UCSD-AML1 (cell line): Measurements from ENCODE around the gene MAP3K2.

ENCODE experiments used
- DNase-seq: peaks from one replicate; lab custom pipeline; 2025; ENCODE audit not compliant: unreplicated experiment; lab: John Stamatoyannopoulos, UW

The MAP3K2 gene

DNA sequence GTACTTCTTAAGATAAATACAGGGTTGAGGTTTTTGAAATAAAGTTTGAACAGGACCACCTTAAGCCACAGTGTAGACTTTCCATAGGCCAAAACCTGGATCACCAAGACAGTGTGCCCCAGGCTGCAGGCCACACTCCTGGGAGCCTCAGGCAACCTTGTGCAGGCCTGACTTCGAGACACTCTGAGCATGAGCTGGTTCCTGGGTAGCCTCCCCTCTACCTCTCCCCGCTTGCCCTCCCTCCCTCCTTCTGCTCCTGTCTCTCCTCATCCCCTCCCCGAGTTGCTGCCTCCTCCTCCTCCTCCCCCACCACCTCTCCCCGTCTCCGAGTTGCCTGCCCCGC lies 19.9 kb upstream of the MAP3K2 start:
- no peak for DNase-seq

DNA sequence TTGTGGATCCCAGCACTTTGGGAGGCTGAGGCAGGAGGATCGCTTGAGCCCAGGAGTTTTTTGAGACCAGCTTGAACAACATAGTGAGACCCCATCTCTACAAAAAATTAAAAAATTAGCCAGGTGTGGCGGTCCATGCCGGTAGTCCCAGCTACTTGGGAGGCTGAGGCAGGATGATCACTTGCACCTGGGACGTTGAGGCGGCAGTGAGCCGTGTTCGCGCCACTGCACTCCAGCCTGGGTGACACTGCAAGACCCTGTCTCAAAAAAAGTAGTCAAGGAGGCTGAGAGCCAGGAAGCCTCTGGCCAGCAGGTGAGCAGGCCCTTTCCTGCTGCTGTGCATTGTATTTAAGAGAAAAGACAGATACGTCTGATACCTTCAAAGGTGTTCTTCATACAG lies 19.3 kb upstream of the MAP3K2 start:
- no peak for DNase-seq

DNA sequence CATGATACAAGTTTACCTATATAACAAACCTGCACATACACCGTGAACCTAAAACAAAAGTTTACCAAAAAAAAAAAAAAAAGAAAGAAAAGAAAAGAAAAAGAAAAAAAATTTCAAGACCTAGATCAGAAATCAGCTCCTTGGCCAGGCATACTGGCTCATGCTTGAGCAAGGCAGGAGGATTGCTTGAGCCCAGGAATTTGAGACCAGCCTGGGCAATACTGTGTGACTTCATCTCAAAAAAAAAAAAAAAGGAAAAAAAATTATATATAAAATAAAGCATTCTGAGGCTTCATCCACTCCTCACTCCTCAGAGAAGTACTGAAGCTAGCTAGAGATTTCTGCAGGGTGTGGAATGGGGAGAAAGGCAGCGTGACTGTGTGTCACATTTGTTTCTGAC lies 18.7 kb upstream of the MAP3K2 start:
- DNase-seq, result no peak

DNA sequence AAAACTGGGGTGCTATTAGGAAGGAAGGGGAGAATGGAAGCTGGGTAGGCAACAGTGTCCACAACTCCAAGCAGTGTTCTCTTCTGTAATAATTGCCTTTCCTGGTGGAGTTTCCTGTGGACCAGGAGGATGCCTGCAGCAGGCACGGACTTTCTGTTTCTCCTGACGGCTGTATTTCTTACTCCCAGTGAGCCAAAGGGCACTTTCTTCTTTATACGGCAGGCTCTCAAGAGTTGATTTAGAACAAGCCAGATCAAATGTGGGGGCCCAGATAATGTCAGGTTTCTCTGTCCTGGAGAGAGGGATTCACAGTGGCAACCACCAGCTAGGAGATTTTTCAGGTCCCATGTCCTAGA lies 17.5 kb upstream of the MAP3K2 start:
- no peak for DNase-seq

DNA sequence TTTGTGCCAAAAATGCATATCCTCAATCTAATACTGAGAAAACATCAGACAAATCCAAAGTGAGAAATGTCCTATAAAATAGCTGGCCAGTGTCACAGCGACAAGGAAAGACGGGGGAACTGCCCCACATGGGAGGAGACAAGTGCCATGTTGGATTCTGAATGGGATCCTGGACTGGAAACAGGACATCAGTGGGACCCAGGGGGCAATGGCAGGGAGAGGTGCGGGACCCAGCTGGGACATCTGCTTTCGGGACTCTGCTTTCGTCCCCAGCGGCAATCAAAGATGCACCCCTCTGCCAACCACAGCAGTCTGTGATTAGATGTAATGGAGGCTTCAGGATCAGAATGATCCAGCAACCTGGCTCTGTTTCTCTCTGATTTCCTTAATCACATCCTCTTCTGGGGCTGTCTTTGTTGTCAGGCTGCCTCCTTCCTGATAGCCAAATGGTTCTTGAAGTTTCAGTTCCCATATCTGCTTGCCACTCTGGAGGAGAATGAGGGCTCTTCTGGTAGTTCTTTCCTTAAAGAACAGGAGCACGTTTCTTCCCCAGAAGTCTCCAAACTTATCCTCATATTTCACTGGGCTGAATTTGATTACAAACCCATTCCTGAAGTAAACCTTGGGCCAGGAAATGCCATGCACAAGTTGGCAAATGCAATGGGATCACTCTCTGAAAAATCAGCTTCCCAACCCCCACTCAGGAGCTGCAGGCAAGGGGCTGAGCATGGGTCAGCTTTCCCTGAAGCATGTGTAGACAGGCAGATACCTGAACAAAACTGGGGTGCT lies 16.9 kb upstream of the MAP3K2 start:
- no peak for DNase-seq

DNA sequence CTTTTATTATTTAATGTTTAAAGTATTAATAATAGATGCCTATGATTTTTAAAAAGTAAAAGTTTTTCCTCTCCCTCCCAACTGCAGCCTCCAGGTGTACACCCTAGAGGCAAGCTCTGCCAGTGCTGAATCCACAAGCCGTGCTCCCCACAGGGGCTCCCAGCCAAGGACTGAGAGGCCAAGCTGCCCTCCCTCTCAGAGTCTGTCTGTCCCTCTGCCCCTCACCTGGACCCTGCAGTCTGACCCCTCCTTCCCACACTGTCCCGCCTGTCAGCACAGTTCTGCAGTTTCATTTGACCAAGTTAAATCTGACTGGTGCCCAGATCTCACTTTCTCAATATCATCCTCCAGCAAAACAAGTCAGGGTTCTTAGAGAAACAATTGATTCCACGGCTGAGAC lies 15.7 kb upstream of the MAP3K2 start:
- no peak for DNase-seq

DNA sequence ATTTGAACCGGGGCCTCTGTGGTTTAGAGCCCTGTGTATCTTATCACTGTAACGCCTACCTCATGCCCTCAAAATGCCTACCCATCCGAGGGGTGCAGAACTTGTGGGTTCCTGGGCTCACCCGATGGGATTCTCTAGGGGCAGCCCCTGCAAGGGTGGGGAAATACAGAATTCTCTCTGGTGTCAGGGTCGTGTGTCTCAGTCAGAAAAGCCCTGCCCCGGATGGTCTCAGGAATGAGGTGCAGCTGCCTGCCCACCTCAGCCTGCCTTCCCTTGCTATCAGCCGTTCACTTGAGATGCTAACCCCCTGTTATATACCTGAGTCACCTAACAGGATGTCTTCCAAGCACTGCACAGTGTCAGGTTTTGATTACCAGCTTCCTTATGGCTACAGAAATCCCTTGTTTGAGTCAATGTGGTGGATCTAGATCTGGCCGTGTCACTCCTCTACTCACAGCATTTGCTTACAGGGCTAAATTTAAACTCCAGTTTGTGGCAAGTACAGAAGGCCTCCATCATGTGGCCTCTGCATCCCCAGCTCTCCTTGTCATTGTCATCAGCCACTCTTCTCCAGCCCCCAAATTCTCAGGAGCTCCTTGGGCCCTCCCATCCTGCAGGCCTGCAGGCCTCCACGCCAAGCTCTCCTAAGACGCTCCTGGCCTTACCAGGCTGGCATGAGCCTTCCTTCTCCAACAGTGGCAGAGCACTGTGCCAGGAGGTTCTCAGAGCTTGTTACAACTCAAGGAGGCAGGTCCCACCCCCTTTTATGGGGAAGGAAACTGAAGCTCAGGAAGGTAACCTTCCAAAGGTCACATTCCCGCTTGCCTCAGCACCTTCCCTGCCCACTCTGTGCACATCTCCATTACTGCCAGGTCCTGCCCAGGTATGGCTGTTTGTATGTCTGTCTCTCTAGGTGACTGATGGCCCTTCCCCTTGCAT lies 14.3 kb upstream of the MAP3K2 start:
- DNase-seq, result no peak

DNA sequence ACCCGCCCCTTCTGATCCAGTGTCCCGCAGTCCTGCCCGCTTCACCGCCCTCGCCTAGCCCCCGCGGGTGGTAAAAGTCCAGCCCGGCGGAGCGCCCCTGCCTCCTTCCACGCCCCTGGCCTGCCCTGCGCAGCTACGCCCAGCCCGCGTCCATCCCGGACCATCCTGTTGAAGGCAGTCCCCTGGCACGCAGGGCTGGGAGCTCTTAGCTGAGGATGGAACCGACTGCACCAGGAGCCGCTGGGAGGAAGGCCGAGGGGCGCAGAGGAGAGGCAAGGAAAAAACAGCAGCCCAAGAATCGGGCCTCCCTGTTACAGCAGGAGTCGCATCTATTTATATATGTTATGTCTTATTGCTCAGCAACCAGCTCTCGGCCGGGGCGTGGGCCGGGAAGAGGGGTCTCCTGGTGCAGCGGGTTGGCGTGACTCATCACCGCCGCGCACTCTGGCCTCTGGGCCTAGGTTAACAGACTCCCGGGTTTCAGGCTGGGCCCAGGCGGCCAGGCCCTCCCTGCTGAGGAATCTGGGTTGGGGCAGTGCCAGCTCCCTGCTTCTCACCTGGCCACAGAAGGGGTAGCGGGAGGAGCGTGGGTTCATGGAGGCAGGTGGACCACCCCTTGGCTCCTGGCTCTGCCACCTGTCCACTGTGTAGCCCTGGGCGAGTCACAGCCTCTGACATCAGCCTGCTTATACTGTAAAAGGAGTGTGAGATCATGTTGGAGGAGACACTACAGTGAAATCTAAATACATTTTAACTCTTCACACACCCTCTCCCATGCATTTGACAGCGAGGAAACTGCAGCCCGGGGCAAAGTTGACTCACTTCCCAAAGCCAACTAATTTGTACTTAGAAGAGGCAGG lies 13.4 kb upstream of the MAP3K2 start:
- DNase-seq, result no peak

DNA sequence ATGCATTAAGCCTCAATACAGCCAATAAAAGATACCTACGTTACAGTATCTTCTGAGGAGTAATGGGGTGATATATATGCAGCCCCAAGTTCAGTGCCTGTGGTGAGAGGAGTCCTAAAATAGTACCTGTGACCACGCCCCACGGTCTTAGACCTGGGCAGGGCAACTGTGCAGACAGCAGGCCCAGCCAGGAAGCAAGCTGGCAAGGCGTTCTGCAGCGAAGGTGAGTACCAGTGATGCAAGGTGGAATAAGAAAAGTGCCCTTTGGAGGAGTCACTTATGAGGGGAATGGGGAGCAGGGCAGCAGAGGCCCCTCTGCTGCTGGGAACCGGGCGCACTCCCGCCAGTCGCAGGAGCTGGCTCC lies 12.7 kb upstream of the MAP3K2 start:
- no peak for DNase-seq

DNA sequence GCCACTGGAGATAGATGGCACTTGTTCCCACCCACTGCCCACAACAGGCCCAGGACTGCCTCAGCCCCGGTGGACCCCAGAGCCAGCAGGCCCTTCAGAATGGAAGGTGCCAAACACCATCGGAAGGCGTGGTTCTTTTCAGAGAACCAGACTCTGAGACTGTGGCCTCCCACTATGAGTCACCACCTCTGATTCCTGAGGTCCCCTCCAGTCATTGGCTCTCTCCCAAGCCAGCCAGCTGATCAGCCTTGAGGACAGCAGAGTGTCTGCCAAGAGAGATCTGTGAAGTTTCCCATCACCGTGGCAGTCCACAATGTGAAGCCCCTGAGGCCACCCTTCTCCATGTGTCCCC lies 10.4 kb upstream of the MAP3K2 start:
- DNase-seq, result no peak

DNA sequence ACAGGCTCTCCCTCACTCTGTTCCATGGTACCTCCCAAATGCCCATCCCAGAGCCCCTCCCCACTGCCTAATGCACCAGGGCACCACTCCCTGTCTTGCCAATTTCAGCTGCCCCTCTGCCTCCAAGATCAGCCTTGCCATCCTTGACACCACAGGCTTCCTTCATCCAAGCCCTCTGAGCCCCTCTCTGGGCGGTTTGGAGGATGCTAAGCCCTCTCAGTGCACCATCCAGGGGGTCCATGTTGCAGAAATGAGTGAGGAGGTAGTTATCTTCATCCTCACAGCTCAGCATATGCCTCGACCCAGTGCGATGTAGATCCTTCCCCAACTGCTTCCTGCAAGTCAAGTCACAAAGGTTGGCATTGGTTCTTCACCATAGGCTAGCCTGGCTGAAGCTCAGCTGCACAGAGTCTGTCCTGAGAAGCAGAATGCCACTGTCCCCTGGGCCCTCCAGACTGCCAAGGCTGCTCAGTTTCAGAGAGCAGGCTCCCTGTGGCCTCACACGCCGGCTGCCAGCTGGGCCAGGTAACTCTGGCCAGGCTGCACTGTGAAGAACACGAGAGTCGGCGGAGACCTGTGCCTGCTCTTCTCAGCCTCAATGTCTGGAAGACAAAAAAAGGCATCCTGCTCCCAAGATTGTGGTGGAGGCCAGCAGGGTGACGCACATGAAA lies 9.9 kb upstream of the MAP3K2 start:
- no peak for DNase-seq

DNA sequence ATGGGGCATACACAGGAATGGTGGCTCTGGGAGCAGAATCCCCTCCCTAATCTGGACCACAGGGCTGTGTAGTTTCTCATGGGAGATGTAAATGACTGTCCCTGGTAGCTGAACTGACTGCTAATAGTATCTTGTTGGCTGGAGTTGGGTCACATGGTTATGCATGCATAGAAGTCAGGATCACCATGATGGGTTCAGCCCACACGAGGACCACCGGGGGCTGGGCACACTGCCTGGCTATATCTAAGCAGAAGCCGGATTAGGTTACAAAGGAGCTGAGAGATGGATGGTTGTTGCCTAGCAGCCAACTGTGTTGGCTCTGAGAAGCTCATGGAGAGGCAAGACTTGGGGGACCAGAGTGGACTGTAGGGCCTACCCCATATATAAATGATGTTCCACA lies 6.7 kb upstream of the MAP3K2 start:
- no peak for DNase-seq

DNA sequence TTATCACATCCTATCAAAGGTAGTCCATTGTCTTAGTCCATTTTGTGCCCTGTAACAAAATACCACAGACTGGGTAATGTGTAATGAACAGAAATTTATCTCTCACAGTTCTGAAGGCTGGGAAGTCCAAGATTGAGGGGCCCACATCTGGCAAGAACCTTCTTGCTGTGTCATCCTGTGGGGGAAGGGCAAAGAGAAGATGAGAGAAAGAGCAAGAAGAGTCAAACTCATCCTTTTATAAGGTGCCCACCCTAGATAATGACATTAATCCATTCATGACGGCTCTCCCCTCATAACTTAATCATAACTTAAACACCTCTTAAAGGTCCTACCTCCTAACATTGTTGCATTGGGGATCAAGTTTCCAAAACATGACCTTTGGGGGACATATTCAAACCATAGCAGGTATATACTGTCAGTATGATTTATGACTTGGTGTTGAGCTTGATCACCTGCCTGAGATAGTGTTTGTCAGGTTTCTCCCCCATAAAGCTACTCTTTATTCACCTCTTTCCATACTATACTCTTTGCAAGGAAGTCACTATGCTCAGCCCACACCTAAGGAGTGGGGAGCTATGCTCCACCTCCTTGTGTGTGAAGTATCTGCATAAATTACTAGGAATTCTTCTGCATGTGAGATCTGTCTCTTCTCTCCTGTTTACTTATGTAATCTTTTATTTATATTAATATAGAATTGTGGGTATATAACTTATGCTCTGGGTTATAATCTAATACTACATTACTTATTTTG lies 5.2 kb upstream of the MAP3K2 start:
- DNase-seq, result no peak

DNA sequence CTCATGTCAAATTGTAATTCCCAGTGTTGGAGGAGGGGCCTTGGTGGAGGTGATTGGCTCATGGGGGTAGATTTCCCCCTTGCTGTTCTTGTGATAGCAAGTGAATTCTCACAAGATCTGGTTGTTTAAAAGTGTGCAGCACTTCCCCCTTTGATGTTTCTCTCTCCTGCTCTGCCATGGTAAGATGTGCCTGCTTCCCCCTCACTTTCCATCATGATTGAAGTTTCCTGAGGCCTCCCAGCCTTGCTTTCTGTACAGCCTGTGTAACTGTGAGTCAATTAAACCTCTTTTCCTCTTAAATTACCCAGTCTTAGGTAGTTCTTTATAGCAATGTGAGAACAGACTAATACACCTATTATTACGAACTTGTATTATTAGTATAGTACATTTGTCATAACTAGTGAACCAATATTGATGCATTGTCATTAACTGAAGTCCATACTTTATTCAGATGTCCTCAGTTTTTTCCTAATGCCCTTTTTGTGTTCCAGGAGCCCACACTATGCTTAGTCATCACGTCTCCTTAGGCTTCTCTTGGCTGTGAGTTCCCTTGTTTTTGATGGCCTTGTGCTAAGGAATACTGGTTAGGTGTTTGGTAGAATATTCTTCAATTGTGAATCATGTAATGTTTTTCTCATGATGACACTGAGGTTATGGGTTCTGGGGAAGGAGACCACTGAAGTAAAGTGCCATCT lies 4.5 kb upstream of the MAP3K2 start:
- no peak for DNase-seq

DNA sequence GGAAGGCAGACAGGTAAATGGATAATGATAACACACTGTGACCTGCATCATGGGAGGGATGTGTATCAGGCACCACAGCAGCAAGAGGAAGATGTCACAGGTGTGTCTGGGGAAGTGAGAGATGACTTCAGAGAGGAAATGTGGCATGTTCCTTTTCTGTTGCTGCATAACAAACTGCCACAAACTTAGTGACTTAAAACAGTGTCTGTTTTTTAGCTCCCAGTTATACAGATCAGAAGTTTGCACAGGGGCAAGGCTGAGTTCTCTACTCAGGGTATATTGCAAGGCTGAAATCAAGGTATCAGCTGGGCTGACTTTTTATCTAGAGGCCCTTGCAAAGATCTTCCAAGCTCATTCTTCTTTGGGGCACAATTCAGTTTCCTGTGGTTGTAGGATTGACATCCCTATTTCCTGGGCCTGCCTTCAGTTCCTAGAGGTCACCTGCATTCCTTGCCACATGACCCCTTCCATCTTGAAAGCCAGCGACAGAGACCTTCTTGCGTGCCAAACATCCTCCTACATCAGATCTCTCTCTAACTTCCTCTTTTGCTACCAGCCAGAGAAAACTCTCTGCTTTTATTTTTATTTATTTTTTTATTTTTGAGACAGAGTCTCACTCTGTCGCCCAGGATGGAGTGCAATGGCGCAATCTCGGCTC lies 2.1 kb upstream of the MAP3K2 start:
- DNase-seq, result no peak

DNA sequence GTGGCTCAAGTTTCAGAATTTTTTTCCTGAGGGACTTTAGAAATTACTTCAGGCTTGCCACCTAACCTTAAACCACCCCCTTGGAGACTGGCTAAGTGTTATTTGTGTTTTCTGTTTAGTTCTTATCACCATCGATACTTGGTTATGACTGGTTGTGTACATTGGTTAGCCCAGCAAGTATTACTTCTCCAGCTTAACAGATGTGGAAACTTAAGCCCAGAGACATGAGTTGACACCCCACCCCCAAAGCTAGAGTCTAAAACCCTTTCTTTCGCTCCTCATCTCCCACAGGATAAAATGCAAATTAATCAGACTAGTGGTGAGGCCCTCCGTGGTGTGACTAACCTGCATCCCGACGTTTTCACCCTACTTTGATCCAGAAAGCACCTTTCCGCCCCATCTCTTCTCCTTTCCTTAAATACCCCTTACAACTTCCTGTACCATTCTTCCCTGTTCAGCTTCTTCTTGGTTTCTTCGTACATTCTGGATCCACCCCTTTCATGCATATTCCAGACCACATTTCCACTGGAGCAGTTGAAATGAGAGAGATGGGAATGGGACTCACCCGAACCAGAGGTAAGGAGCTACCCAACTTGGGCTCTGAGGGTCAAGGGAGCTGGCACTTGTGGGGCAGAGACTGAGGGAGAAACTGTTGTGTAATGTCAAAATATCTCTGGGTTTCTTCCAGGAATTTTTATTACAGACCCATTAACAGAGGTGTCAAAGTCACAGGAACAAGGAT lies 819 bp upstream of the MAP3K2 start:
- DNase-seq, result no peak

DNA sequence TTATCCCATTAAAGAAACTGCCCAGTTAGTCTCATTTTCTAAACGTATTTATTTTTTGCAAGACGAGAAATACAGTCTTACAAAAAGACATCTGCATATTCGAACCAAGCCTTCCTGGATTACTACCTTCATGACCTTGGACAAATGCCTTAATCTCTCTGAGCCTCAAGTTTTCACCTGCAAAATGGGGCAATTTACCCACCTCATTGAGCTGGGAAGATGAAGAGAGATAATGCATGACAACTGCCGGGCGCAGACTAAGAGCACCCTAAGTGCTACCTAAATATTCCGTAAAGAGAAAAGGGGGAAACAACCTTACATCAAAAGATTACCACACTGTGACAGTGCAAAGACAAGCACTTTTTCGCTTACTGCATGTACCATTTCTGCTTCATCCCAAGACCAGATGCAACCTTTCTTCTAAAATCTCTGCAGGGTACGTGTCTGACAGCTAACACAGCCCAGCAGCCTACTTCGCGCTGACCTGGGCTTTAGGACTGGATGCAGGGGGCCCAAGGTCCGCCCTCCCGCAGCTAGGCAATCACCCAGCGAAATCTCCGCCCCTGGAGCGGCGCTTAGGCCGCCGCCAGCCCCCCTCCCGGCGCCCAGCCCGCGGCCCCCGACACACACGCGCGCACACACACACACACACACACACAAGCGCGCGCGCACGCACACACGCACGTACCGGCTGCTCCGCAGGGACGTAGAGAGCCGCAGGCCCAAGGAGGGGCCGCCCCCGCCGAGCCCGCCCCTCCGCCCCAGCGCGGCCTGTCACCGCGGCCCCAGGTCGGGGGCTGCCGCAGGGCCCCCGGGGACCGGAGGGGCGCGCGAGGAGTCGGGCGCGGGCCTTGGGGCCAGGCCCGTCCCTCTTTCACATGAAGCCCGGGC lies 766 bp downstream of the MAP3K2 start:
- peak; percentile 88 for DNase-seq

DNA sequence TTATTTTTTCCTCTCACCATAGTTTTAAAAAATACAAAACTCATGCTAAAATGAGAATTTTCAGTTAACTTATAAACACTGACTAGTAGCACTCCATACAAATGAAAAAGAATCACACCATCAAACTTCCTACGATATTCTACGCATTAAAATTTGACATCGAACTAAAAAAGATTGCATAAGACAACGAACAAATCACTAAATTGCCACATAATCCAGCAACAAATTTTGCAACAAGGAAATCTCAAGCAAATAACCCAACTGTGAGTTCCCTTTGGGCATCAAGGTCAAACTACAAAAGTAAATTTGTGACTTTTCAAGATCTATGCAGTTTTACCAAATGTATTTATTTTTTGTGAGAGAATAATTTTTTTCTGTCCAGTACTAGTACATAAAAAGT lies 1.5 kb downstream of the MAP3K2 start:
- no peak for DNase-seq
